Uterus (tissue), 4 donors: ENCODE measurements around the gene GALT. TPM values are rescaled to one million over a fixed set of nuclear protein-coding genes. Genes with fewer than 3 reads are reported as not detected.

ENCODE experiments used
- DNase-seq, 2 donors: peaks; one replicate each; pipeline ENCODE4 v3.0.0-alpha.2; 2019 to 2020
- H3K27ac ChIP-seq, 2 donors: fragments of 200-600 bp; sonication (generic); 1 replicate in 1 of 2; 2 replicates in 1 of 2; pipeline ENCODE4 v1.5.1; 2016 to 2018
- H3K27me3 ChIP-seq, 2 donors: fragments of 200-600 bp; sonication (generic); one replicate each; pipeline ENCODE4 v1.5.1; 2018 to 2019; ENCODE audit warnings: control low read depth in 1 of 2
- H3K36me3 ChIP-seq, 2 donors: fragments of 200-600 bp; sonication (generic); one replicate each; pipeline ENCODE4 v1.5.1; 2019; ENCODE audit warnings: control low read depth in 1 of 2
- H3K4me1 ChIP-seq, 2 donors: fragments of 200-600 bp; sonication (generic); one replicate each; pipeline ENCODE4 v1.5.1; 2018 to 2019; ENCODE audit warnings: control low read depth in 1 of 2
- H3K4me3 ChIP-seq, 2 donors: fragments of 200-600 bp; sonication (generic); 1 replicate in 1 of 2; 2 replicates in 1 of 2; pipeline ENCODE4 v1.5.1; 2018 to 2019; ENCODE audit warnings: mild to moderate bottlenecking in 1 of 2
- H3K9me3 ChIP-seq, 2 donors: fragments of 200-600 bp; sonication (generic); one replicate each; pipeline ENCODE4 v1.5.1; 2019; ENCODE audit warnings: control low read depth in 1 of 2
- CTCF ChIP-seq, 4 experiments: fragments of 200-600 bp in 2 of 4; fragments of 450-650 bp in 2 of 4; sonication (generic) in 2 of 4; IDR thresholded peaks; one replicate each; pipeline ENCODE4 v1.5.1; 2016 to 2019; ENCODE audit warnings: antibody characterized with exemption in 4 of 4, mild to moderate bottlenecking in 2 of 4, moderate library complexity in 1 of 4
- POLR2A ChIP-seq, 2 donors: fragments of 450-650 bp; IDR thresholded peaks; one replicate each; pipeline ENCODE4 v1.6.1; 2016; ENCODE audit warnings: antibody characterized with exemption in 2 of 2, mild to moderate bottlenecking in 1 of 2, moderate library complexity in 1 of 2
- intact Hi-C: fragments of 100-400 bp; cut with DNase I; formaldehyde crosslinking; loops from one replicate; pipeline ENCODE4 v1.15.1; 2023; ENCODE audit warnings: low total_unique reads
- total RNA-seq, 4 donors: library from RNA; depleted of rRNA in 3 of 4; stranded (reverse); fragments of >200 nt in 3 of 4; gene quantifications; one replicate each; pipeline versions ENCODE4 v1.1.0 to v1.2.4, GENCODE V29; 2014 to 2023
- donor health status: DM: yes; HTN: yes; CAD: no.

Gene GALT
- total RNA-seq, 4 donors from 2014 or later = 4.4 to 82.9 (median 50.7) TPM

- Histone ChIP-seq H3K9me3 (no peaks in the 10 kb centered on the region), H3K36me3 (no peaks in the 10 kb centered on the region), H3K4me1 (peaks cover 0 to 3% of the 10 kb centered on the region in 2 donors), H3K27ac (no peak overlapping the region), H3K4me3 (no peak overlapping the region), H3K27me3 (no peaks in the 10 kb centered on the region)
- no peak for TF ChIP-seq CTCF (IDR thresholded peaks at IDR 0.05)
- no peak for TF ChIP-seq POLR2A (IDR thresholded peaks at IDR 0.05)
- intact Hi-C loops = no loop called here
- no peak for DNase-seq
Observed at GRCh38 chr9:34684145-34684544, 37.7 kb downstream of the GALT start.

- H3K9me3 ChIP-seq = no peaks in the 10 kb centered on the region
- H3K4me1 ChIP-seq = peaks cover 0 to 3% of the 10 kb centered on the region in 2 donors
- no peak overlapping the region for H3K4me3 ChIP-seq
- no peak overlapping the region for H3K27ac ChIP-seq
- TF ChIP-seq POLR2A (IDR thresholded peaks at IDR 0.05) = no peak
- TF ChIP-seq CTCF (IDR thresholded peaks at IDR 0.05) = no peak
- intact Hi-C loops = no loop called here
- H3K36me3 ChIP-seq = no peaks in the 10 kb centered on the region
- DNase-seq = no peak
- H3K27me3 ChIP-seq = no peaks in the 10 kb centered on the region
Observed at GRCh38 chr9:34684816-34685215, 38.3 kb downstream of the GALT start.

GRCh38 chr9:34685591-34685990 lies 39.1 kb downstream of the GALT start:
- Histone ChIP-seq H3K4me3 (no peak overlapping the region), H3K27ac (no peak overlapping the region), H3K36me3 (no peaks in the 10 kb centered on the region), H3K4me1 (peaks cover 0 to 3% of the 10 kb centered on the region in 2 donors), H3K9me3 (no peaks in the 10 kb centered on the region), H3K27me3 (no peaks in the 10 kb centered on the region)
- DNase-seq = no peak
- intact Hi-C loops = no loop called here
- TF ChIP-seq CTCF (IDR thresholded peaks at IDR 0.05) = no peak
- no peak for TF ChIP-seq POLR2A (IDR thresholded peaks at IDR 0.05)

- TF ChIP-seq POLR2A (IDR thresholded peaks at IDR 0.05) (no peak), CTCF (IDR thresholded peaks at IDR 0.05) (no peak)
- intact Hi-C loops = no loop called here
- no peak for DNase-seq
- H3K36me3 ChIP-seq = no peaks in the 10 kb centered on the region
- H3K27ac ChIP-seq = no peak overlapping the region
- H3K27me3 ChIP-seq = no peaks in the 10 kb centered on the region
- H3K9me3 ChIP-seq = no peaks in the 10 kb centered on the region
- no peak overlapping the region for H3K4me3 ChIP-seq
- H3K4me1 ChIP-seq = peaks cover 0 to 3% of the 10 kb centered on the region in 2 donors
Observed at GRCh38 chr9:34686231-34686630, 39.8 kb downstream of the GALT start.

GRCh38 chr9:34686732-34687131 lies 40.3 kb downstream of the GALT start:
- no peak overlapping the region for H3K4me3 ChIP-seq
- no peaks in the 10 kb centered on the region for H3K27me3 ChIP-seq
- intact Hi-C loops = no loop called here
- H3K4me1 ChIP-seq = peaks cover 0 to 3% of the 10 kb centered on the region in 2 donors
- DNase-seq = no peak
- H3K9me3 ChIP-seq = no peaks in the 10 kb centered on the region
- TF ChIP-seq CTCF (IDR thresholded peaks at IDR 0.05) = no peak
- TF ChIP-seq POLR2A (IDR thresholded peaks at IDR 0.05) = no peak
- H3K27ac ChIP-seq = no peak overlapping the region
- no peaks in the 10 kb centered on the region for H3K36me3 ChIP-seq
